Embryonic facial prominence (tissue), 1 donor: ENCODE measurements around the gene COLEC12.

Experiments
- DNase-seq: peaks from one replicate; pipeline ENCODE4 v3.0.0-alpha.2; 2016; ENCODE audit errors: extremely low spot score

Gene COLEC12

GRCh38 chr18:389658-390357 lies 110.7 kb downstream of the COLEC12 start:
- DNase-seq = no peak

GRCh38 chr18:388200-388599 lies 112.3 kb downstream of the COLEC12 start:
- DNase-seq = no peak

- no peak for DNase-seq
These were observed 113.5 kb downstream of the COLEC12 start for GRCh38 chr18:386994-387393.

GRCh38 chr18:384897-385296 lies 115.6 kb downstream of the COLEC12 start:
- DNase-seq = no peak

GRCh38 chr18:383135-383534 lies 117.4 kb downstream of the COLEC12 start:
- no peak for DNase-seq

GRCh38 chr18:382423-382984 lies 118.0 kb downstream of the COLEC12 start:
- no peak for DNase-seq

GRCh38 chr18:379681-380330 lies 120.7 kb downstream of the COLEC12 start:
- no peak for DNase-seq

GRCh38 chr18:378079-378478 lies 122.4 kb downstream of the COLEC12 start:
- DNase-seq = no peak

GRCh38 chr18:377088-377487 lies 123.4 kb downstream of the COLEC12 start:
- no peak for DNase-seq

GRCh38 chr18:376311-376710 lies 124.2 kb downstream of the COLEC12 start:
- DNase-seq = no peak

GRCh38 chr18:374721-375168 lies 125.8 kb downstream of the COLEC12 start:
- DNase-seq = no peak

GRCh38 chr18:373780-374179 lies 126.7 kb downstream of the COLEC12 start:
- no peak for DNase-seq

GRCh38 chr18:371609-371982 lies 128.9 kb downstream of the COLEC12 start:
- DNase-seq = no peak

- no peak for DNase-seq
These were observed 129.5 kb downstream of the COLEC12 start for GRCh38 chr18:370751-371608.

- no peak for DNase-seq
These were observed 131.1 kb downstream of the COLEC12 start for GRCh38 chr18:369224-370015.

GRCh38 chr18:366466-367061 lies 133.9 kb downstream of the COLEC12 start:
- DNase-seq = no peak

GRCh38 chr18:365651-366050 lies 134.8 kb downstream of the COLEC12 start:
- no peak for DNase-seq

- no peak for DNase-seq
These were observed 136.2 kb downstream of the COLEC12 start for GRCh38 chr18:364256-364826.

GRCh38 chr18:363301-364085 lies 137.0 kb downstream of the COLEC12 start:
- no peak for DNase-seq
